ENCODE data around the gene MC3R.

MC3R gene

GRCh38 chr20:56223352-56223751, 25.2 kb upstream of the MC3R start:
- TF ChIP-seq CTCF (IDR thresholded peaks at IDR 0.05; ENCODE audit: low read depth, low read length) = no peak
- DNase-seq (ENCODE audit: extremely low read depth, low read depth) = no peak

GRCh38 chr20:56228021-56228420, 20.5 kb upstream of the MC3R start:
- no peak for DNase-seq (ENCODE audit: extremely low read depth, low read depth)
- no peak for TF ChIP-seq CTCF (IDR thresholded peaks at IDR 0.05; ENCODE audit: low read depth, low read length)

GRCh38 chr20:56229812-56230211, 18.7 kb upstream of the MC3R start:
- no peak for DNase-seq (ENCODE audit: extremely low read depth, low read depth)
- no peak for TF ChIP-seq CTCF (IDR thresholded peaks at IDR 0.05; ENCODE audit: low read depth, low read length)

- no peak for DNase-seq (ENCODE audit: extremely low read depth, low read depth)
- TF ChIP-seq CTCF (IDR thresholded peaks at IDR 0.05; ENCODE audit: low read depth, low read length) = no peak
Measured at GRCh38 chr20:56234110-56234509, 14.4 kb upstream of the MC3R start.

GRCh38 chr20:56237335-56237734, 11.2 kb upstream of the MC3R start:
- no peak for DNase-seq (ENCODE audit: extremely low read depth, low read depth)
- no peak for TF ChIP-seq CTCF (IDR thresholded peaks at IDR 0.05; ENCODE audit: low read depth, low read length)

GRCh38 chr20:56244259-56244658, 4.3 kb upstream of the MC3R start:
- no peak for DNase-seq (ENCODE audit: extremely low read depth, low read depth)
- no peak for TF ChIP-seq CTCF (IDR thresholded peaks at IDR 0.05; ENCODE audit: low read depth, low read length)

GRCh38 chr20:56245761-56246160, 2.8 kb upstream of the MC3R start:
- DNase-seq (ENCODE audit: extremely low read depth, low read depth) = no peak
- TF ChIP-seq CTCF (IDR thresholded peaks at IDR 0.05; ENCODE audit: low read depth, low read length) = no peak
